Stomach smooth muscle (tissue), 2 donors: ENCODE measurements around the gene TMEM131.

Experiments
- H3K27ac ChIP-seq: one replicate; pipeline ENCODE4 v1.7.0; 2013; ENCODE audit warnings: mild to moderate bottlenecking, low read length, inconsistent platforms
- H3K27me3 ChIP-seq, 2 donors: one replicate each; pipeline ENCODE4 v1.7.0; 2013; ENCODE audit warnings: low read length in 2 of 2; ENCODE audit not compliant: insufficient read depth in 2 of 2, control insufficient read depth in 1 of 2
- H3K36me3 ChIP-seq, 2 donors: one replicate each; pipeline ENCODE4 v1.7.0; 2013; ENCODE audit warnings: low read length in 2 of 2; ENCODE audit not compliant: control insufficient read depth in 2 of 2, insufficient read depth in 2 of 2
- H3K4me1 ChIP-seq: one replicate; pipeline ENCODE4 v1.7.0; 2013; ENCODE audit warnings: low read length; ENCODE audit not compliant: control insufficient read depth, insufficient read depth
- H3K4me3 ChIP-seq, 2 donors: one replicate each; pipeline ENCODE4 v1.7.0; 2013; ENCODE audit warnings: low read length in 2 of 2
- H3K9ac ChIP-seq, 2 donors: one replicate each; pipeline ENCODE4 v1.7.0; 2013; ENCODE audit warnings: low read length in 2 of 2, mild to moderate bottlenecking in 1 of 2
- H3K9me3 ChIP-seq, 2 donors: one replicate each; pipeline ENCODE4 v1.7.0; 2013; ENCODE audit warnings: low read length in 2 of 2; ENCODE audit not compliant: control insufficient read depth in 2 of 2
- donor health status: healthy.
- donor health status: Pancreatic carcinoma.

TMEM131 gene

GRCh38 chr2:97951155-97951680 lies 44.5 kb downstream of the TMEM131 start:
- Histone ChIP-seq H3K27ac (no peak overlapping the region), H3K4me1 (no peaks in the 10 kb centered on the region), H3K9ac (no peak overlapping the region), H3K4me3 (no peak overlapping the region), H3K9me3 (no peaks in the 10 kb centered on the region), H3K27me3 (no peaks in the 10 kb centered on the region), H3K36me3 (no peaks in the 10 kb centered on the region)

GRCh38 chr2:97950329-97951154 lies 45.2 kb downstream of the TMEM131 start:
- H3K9ac ChIP-seq, result no peak overlapping the region
- H3K27ac ChIP-seq, result no peak overlapping the region
- H3K4me1 ChIP-seq, result no peaks in the 10 kb centered on the region
- H3K4me3 ChIP-seq, result no peak overlapping the region
- H3K27me3 ChIP-seq, result no peaks in the 10 kb centered on the region
- no peaks in the 10 kb centered on the region for H3K9me3 ChIP-seq
- no peaks in the 10 kb centered on the region for H3K36me3 ChIP-seq

GRCh38 chr2:97948926-97949325 lies 46.8 kb downstream of the TMEM131 start:
- Histone ChIP-seq H3K27me3 (no peaks in the 10 kb centered on the region), H3K27ac (no peak overlapping the region), H3K4me1 (no peaks in the 10 kb centered on the region), H3K9ac (no peak overlapping the region), H3K36me3 (no peaks in the 10 kb centered on the region), H3K4me3 (no peak overlapping the region), H3K9me3 (no peaks in the 10 kb centered on the region)

GRCh38 chr2:97945791-97946190 lies 50.0 kb downstream of the TMEM131 start:
- Histone ChIP-seq H3K4me3 (no peak overlapping the region), H3K9me3 (no peaks in the 10 kb centered on the region), H3K4me1 (no peaks in the 10 kb centered on the region), H3K27ac (no peak overlapping the region), H3K9ac (no peak overlapping the region), H3K27me3 (no peaks in the 10 kb centered on the region), H3K36me3 (no peaks in the 10 kb centered on the region)

GRCh38 chr2:97936881-97937280 lies 58.9 kb downstream of the TMEM131 start:
- H3K4me1 ChIP-seq, result peaks cover 9% of the 10 kb centered on the region
- no peak overlapping the region for H3K4me3 ChIP-seq
- no peaks in the 10 kb centered on the region for H3K9me3 ChIP-seq
- H3K27me3 ChIP-seq, result no peaks in the 10 kb centered on the region
- H3K9ac ChIP-seq, result no peak overlapping the region
- no peaks in the 10 kb centered on the region for H3K36me3 ChIP-seq
- H3K27ac ChIP-seq, result no peak overlapping the region

- H3K27me3 ChIP-seq, result no peaks in the 10 kb centered on the region
- H3K9me3 ChIP-seq, result no peaks in the 10 kb centered on the region
- H3K27ac ChIP-seq, result no peak overlapping the region
- no peak overlapping the region for H3K4me3 ChIP-seq
- H3K36me3 ChIP-seq, result no peaks in the 10 kb centered on the region
- H3K4me1 ChIP-seq, result peaks cover 9% of the 10 kb centered on the region
- H3K9ac ChIP-seq, result no peak overlapping the region
These were observed 59.5 kb downstream of the TMEM131 start for GRCh38 chr2:97936199-97936598.

- H3K9me3 ChIP-seq, result no peaks in the 10 kb centered on the region
- peaks cover 9% of the 10 kb centered on the region for H3K4me1 ChIP-seq
- H3K27me3 ChIP-seq, result no peaks in the 10 kb centered on the region
- H3K4me3 ChIP-seq, result no peak overlapping the region
- H3K9ac ChIP-seq, result no peak overlapping the region
- H3K27ac ChIP-seq, result no peak overlapping the region
- no peaks in the 10 kb centered on the region for H3K36me3 ChIP-seq
These were observed 60.0 kb downstream of the TMEM131 start for GRCh38 chr2:97935719-97936161.

- no peak overlapping the region for H3K27ac ChIP-seq
- H3K4me1 ChIP-seq, result peaks cover 9% of the 10 kb centered on the region
These were observed 62.6 kb downstream of the TMEM131 start for GRCh38 chr2:97932975-97933662.

GRCh38 chr2:97931858-97932225 lies 63.9 kb downstream of the TMEM131 start:
- Histone ChIP-seq H3K4me1 (peaks cover 9% of the 10 kb centered on the region), H3K36me3 (no peaks in the 10 kb centered on the region), H3K4me3 (no peak overlapping the region), H3K9ac (no peak overlapping the region), H3K9me3 (no peaks in the 10 kb centered on the region), H3K27me3 (no peaks in the 10 kb centered on the region), H3K27ac (no peak overlapping the region)

More at GRCh38 chr2:97932975-97933662, 62.6 kb downstream of the TMEM131 start:
- no peak overlapping the region for H3K4me3 ChIP-seq
- H3K36me3 ChIP-seq, result no peaks in the 10 kb centered on the region
- no peak overlapping the region for H3K9ac ChIP-seq
- H3K9me3 ChIP-seq, result no peaks in the 10 kb centered on the region
- H3K27me3 ChIP-seq, result no peaks in the 10 kb centered on the region

GRCh38 chr2:97931118-97931857 lies 64.5 kb downstream of the TMEM131 start:
- no peaks in the 10 kb centered on the region for H3K9me3 ChIP-seq
- no peaks in the 10 kb centered on the region for H3K27me3 ChIP-seq
- H3K9ac ChIP-seq, result no peak overlapping the region
- H3K4me1 ChIP-seq, result peaks cover 7% of the 10 kb centered on the region
- no peak overlapping the region for H3K4me3 ChIP-seq
- H3K27ac ChIP-seq, result no peak overlapping the region
- H3K36me3 ChIP-seq, result no peaks in the 10 kb centered on the region
